GM12872 (cell line): ENCODE measurements around the gene TOLLIP.

Experiments used
- TF ChIP-seq, protein P1 (sequence below): IDR thresholded peaks from 3 replicates; pipeline ENCODE4 v1.5.1; 2011; ENCODE audit warnings: low read depth, mild to moderate bottlenecking, low read length, moderate library complexity; ENCODE audit not compliant: insufficient read depth

The TOLLIP gene

DNA sequence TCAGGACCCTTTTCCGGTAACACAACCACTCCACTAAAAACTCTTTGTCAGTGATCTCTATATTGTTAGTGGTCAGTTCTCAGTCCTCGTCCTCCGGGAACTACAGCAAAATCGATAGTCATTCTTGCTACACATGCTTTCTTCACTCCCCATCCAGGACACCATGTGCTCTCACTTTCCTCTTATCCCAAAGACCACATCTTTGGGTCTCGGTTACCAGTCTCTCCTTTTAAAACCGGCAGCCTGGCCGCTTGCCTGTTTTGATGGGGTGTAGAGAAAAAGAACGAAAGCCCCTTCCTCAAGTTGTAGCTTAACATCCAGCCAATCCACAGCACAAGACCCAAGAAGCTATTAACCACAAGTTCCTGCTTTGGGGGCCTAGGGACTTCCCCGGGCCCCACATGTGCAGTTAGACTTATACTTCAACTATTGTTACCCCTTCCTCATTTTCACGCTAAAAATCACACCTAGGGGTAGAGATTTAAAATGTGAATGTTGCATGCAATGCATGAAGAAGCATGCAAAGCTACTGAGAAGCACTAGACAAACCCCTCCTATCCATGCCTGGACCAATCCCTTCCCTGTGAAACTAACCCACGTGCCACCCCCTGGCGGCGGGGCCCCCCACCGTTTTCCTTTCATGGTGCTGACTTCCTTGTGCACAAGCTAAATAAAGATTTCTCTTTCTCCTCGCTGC lies 1.5 kb upstream of the TOLLIP start:
- TF ChIP-seq, protein P1, sequence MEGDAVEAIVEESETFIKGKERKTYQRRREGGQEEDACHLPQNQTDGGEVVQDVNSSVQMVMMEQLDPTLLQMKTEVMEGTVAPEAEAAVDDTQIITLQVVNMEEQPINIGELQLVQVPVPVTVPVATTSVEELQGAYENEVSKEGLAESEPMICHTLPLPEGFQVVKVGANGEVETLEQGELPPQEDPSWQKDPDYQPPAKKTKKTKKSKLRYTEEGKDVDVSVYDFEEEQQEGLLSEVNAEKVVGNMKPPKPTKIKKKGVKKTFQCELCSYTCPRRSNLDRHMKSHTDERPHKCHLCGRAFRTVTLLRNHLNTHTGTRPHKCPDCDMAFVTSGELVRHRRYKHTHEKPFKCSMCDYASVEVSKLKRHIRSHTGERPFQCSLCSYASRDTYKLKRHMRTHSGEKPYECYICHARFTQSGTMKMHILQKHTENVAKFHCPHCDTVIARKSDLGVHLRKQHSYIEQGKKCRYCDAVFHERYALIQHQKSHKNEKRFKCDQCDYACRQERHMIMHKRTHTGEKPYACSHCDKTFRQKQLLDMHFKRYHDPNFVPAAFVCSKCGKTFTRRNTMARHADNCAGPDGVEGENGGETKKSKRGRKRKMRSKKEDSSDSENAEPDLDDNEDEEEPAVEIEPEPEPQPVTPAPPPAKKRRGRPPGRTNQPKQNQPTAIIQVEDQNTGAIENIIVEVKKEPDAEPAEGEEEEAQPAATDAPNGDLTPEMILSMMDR = no peak

DNA sequence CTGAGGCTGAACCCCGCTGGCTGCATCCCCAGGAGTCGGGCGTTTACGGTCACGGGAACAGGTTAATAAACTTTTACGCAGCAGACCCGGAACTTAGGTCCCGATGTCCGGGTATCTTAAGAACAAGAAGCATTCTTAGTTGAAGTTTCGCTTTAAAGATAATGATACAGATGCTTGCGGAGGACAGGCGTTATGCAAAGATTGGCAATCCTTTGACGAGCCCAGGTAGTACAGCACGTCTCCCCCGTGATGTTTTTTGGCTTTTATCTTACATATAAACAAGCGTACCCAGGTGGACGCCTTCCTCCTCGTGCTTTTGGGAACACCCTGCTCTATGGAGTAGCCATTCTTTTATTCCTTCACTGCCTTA lies 871 bp upstream of the TOLLIP start:
- TF ChIP-seq, protein P1 = no peak

DNA sequence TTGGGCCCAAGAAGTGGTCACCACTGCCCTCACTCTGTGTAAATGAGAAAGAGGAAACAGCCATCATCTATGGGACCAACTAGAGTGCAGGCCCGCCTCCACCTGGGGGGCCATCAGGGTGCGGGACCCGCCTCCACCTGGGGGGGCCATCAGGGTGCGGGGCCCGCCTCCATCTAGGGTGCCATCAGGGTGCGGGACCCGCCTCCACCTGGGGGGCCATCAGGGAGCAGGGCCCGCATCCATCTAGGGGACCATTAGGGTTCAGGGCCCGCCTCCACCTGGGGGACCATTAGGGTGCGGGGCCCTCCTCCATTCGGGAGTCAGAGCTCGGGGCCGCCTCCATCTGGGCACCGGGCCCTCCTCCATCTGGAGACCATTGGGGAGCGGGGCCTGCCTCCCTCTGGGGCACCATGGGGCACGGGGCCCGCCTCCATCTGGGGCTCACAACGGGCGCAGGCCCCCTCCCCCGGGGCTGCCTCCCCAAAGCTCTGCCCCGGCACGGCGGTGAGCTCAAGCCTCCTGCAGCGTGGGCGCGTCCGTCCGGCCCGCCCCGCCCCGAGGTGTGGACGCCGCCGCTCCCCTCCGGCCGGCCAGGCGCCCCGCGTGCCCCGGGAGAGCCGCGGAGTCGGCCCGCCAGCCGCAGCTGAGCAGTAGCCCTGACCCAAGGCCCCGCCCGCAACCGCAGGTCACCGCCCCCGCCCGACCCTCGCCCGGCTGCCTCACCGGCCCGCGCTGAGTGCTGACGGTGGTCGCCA lies 512 bp downstream of the TOLLIP start:
- TF ChIP-seq, protein P1 = no peak

DNA sequence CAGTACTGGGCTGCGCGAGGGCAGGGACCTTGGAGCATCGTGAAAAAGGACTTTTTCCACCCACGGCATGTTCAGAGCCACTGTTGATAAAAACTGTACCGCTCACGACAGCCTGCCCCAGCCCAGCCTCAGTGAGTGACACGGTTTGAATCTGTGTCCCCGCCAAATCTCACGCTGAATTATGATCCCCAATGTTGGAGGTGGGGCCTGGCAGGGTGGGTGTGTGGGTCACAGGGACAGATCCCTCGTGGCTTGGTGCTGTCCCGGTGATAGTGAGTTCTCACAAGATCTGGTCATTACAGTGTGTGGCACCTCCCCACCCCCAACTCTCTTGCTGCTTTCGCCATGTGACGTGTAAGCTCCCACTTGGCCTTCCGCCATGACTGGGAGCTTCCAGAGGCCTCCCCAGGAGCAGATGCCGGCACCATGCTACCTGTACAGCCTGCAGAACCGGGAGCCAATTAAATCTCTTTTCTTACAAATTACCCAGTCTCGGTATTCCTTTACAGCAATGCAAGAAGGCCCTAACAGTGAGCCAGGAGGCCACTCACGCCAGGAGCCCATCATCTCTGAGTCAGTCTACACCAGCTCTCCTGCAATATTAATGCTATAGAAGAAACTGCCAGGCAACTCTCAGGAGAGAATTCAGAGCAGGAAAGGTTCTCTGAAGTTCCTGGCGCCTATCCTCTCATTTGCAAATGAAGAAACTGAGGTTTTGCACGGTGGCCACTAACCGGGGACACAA lies 1.3 kb downstream of the TOLLIP start:
- TF ChIP-seq, protein P1 = no peak

DNA sequence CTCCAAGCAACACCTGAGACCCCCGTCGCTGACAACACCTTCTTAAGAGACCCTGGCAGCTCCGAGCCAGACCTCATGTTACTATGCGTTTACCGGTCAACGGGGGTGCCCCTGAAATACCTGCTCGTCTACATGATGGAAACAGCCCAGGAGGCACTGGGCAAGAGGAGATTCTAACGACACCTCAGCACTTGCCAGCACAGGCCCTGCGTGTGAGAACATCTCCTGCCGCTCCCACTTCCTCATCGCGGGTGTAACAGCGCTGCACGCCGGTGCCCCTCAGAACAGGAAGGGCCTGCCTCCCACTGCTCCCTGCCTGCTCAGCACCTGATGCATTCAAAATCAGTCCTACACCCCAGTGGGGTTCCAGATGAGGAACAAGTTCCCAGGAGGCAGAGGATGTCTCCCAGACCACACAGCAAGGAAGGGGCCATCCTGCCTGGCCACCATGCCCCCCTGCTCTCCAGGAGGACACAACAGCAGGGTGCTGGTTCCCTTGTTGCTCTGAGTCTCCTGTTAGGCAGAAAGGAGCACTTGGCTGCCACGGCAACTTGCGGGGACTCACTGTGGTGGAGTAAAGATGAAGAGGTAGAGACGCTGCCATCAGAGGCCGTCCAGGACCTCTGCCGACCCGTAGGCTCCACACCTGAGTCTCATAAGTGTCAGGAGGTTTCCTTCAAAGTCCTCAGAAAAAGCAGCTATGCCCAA lies 2.1 kb downstream of the TOLLIP start:
- TF ChIP-seq, protein P1 = no peak

DNA sequence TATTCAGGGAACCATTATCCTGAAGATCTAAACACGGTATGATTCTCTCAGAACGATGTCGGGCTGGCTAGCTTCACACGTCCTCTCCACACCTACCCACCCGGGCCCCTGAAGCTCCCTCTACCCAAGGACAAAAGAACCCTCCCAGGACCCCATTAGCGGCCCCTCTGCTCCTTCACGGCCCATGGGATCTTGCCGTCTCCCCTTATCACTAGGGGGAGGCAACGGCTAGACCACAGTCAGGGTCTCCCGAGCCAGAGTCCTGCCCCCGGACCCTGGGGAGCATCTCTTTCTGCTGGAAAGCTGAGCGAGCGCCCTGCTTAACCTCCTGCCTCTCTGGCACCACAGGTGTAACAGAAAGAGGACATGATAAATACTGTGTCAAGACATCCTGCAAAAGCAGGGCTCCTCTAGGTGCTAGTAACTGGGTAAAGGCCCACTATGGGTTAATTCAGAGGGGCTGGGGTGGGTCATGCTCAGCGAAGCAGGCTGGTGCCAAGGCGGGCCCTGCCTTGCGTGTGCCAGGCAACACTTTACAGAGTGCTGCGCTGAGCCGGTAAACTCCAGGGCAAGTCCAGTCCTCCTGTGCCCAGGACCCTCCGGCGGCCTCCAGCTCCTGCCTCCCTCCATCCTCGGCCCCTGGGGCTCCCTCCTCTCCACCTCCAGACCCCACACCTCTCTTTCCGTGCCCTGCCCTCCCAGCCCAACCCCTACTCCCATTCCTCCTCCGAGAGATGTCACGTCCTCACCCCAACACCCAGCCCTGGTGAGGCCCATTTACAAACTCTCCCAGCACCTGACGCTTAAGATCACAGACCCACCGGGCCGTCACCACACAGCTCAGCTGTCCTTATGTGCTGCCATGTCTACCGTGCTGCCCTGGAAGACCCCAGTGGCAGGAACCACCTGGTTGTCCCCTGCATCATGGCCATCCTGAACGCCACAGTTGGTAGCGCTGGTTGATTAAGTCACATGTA lies 3.0 kb downstream of the TOLLIP start:
- TF ChIP-seq, protein P1 = no peak
